ENCODE results near the gene LYPD1. TPM values are rescaled to one million over a fixed set of nuclear protein-coding genes. Genes with fewer than 3 reads are reported as not detected.

Gene LYPD1
- total RNA-seq, 1 experiment from 2014 or later: 5.1 TPM

GRCh38 chr2:132641819-132642218, 28.2 kb downstream of the LYPD1 start:
- CTCF ChIA-PET: no interaction called here

GRCh38 chr2:132640116-132640515, 29.9 kb downstream of the LYPD1 start:
- Histone ChIP-seq H3K36me3 (ENCODE audit: low read depth) (no peaks in the 10 kb centered on the region), H3K27ac (no peak overlapping the region), H3F3A (ENCODE audit: insufficient read depth, low read depth) (no peaks in the 10 kb centered on the region), H3K9me3 (ENCODE audit: insufficient read depth, low read depth) (no peaks in the 10 kb centered on the region), H2AFZ (no peak overlapping the region), H3K9me2 (ENCODE audit: insufficient read depth) (no peaks in the 10 kb centered on the region), H3K4me3 (no peak overlapping the region), H3K27me3 (ENCODE audit: insufficient read depth, low read depth) (no peaks in the 10 kb centered on the region), H3K4me2 (no peak overlapping the region), H3K79me2 (ENCODE audit: low read depth) (peaks cover 11% of the 10 kb centered on the region; the same call in 1 of the 2 replicates), H3K4me1 (replicated peaks; ENCODE audit: insufficient read depth) (no peaks in the 10 kb centered on the region), H4K20me1 (ENCODE audit: insufficient read depth) (peaks cover 11% of the 10 kb centered on the region; the same call in 1 of the 2 replicates)
- no peak for TF ChIP-seq EZH2 (IDR thresholded peaks at IDR 0.05; ENCODE audit: low read depth)
- TF ChIP-seq CTCF (conservative IDR thresholded peaks at IDR 0.05): no peak
- no peak for DNase-seq
- ChIA-PET CTCF (no interaction called here), POLR2A (ENCODE audit: unreplicated experiment) (no interaction called here)
- intact Hi-C loops (cut with micrococcal nuclease; ENCODE audit: unreplicated experiment): no loop called here
- BruUV-seq (replicated peaks): no TSS peak

More at GRCh38 chr2:132641819-132642218, 28.2 kb downstream of the LYPD1 start:
- Histone ChIP-seq H3K9me2 (ENCODE audit: insufficient read depth) (no peaks in the 10 kb centered on the region), H3K36me3 (ENCODE audit: low read depth) (0 out of 2 replicates have a peak, but pooled peaks cover 4% of the 10 kb centered on the region), H3K4me1 (replicated peaks; ENCODE audit: insufficient read depth) (no peaks in the 10 kb centered on the region), H3K4me2 (no peak overlapping the region), H4K20me1 (ENCODE audit: insufficient read depth) (peaks cover 8% of the 10 kb centered on the region; the same call in 1 of the 2 replicates), H3K4me3 (no peak overlapping the region), H3K27me3 (ENCODE audit: insufficient read depth, low read depth) (no peaks in the 10 kb centered on the region), H3K9me3 (ENCODE audit: insufficient read depth, low read depth) (no peaks in the 10 kb centered on the region), H3K27ac (no peak overlapping the region), H2AFZ (no peak overlapping the region), H3F3A (ENCODE audit: insufficient read depth, low read depth) (no peaks in the 10 kb centered on the region), H3K79me2 (ENCODE audit: low read depth) (peaks cover 11% of the 10 kb centered on the region; the same call in 1 of the 2 replicates)
- POLR2A ChIA-PET (ENCODE audit: unreplicated experiment): no interaction called here
- no peak for TF ChIP-seq CTCF (conservative IDR thresholded peaks at IDR 0.05)
- no peak for TF ChIP-seq EZH2 (IDR thresholded peaks at IDR 0.05; ENCODE audit: low read depth)
- no peak for DNase-seq
- BruUV-seq (replicated peaks): no TSS peak
- intact Hi-C loops (cut with micrococcal nuclease; ENCODE audit: unreplicated experiment): no loop called here

- Histone ChIP-seq H3K9me3 (ENCODE audit: insufficient read depth, low read depth) (no peaks in the 10 kb centered on the region), H3K4me1 (replicated peaks; ENCODE audit: insufficient read depth) (no peaks in the 10 kb centered on the region), H3K36me3 (ENCODE audit: low read depth) (no peaks in the 10 kb centered on the region), H2AFZ (no peak overlapping the region), H3K27ac (no peak overlapping the region), H3K4me2 (no peak overlapping the region), H3K9me2 (ENCODE audit: insufficient read depth) (no peaks in the 10 kb centered on the region), H3F3A (ENCODE audit: insufficient read depth, low read depth) (no peaks in the 10 kb centered on the region), H4K20me1 (ENCODE audit: insufficient read depth) (peaks cover 4% of the 10 kb centered on the region; the same call in 1 of the 2 replicates), H3K4me3 (no peak overlapping the region), H3K27me3 (ENCODE audit: insufficient read depth, low read depth) (no peaks in the 10 kb centered on the region), H3K79me2 (ENCODE audit: low read depth) (peaks cover 11% of the 10 kb centered on the region; the same call in 1 of the 2 replicates)
- ChIA-PET CTCF (no interaction called here), POLR2A (ENCODE audit: unreplicated experiment) (no interaction called here)
- intact Hi-C loops (cut with micrococcal nuclease; ENCODE audit: unreplicated experiment): no loop called here
- TF ChIP-seq CTCF (conservative IDR thresholded peaks at IDR 0.05) (no peak), EZH2 (IDR thresholded peaks at IDR 0.05; ENCODE audit: low read depth) (no peak)
- BruUV-seq (replicated peaks): no TSS peak
- no peak for DNase-seq
Observed at GRCh38 chr2:132638313-132639040, 31.5 kb downstream of the LYPD1 start.

All from PC-9 (cell line).